Suppressor macrophage treated with lipopolysaccharide for 1 hour (primary cell): ENCODE results near the gene ANKRD12.
"Not testable (repeated sequence)": the region's sequence is repeated elsewhere in the genome, so short reads cannot be mapped to it uniquely, and the experiment has no call there.

Experiments used
- DNase-seq, 3 donors: peaks; one replicate each; pipeline ENCODE4 v3.0.0-alpha.2; 2020 to 2022

The ANKRD12 gene

GRCh38 chr18:9147440-9148202, 11.0 kb downstream of the ANKRD12 start:
- DNase-seq, result peak; percentile 57 to 81 (median 72)

GRCh38 chr18:9148203-9148552, 11.6 kb downstream of the ANKRD12 start:
- no peak for DNase-seq

- no peak for DNase-seq
These were observed 13.5 kb downstream of the ANKRD12 start for GRCh38 chr18:9150121-9150520.

- no peak for DNase-seq
These were observed 16.7 kb downstream of the ANKRD12 start for GRCh38 chr18:9153256-9153655.

GRCh38 chr18:9156604-9157249, 20.1 kb downstream of the ANKRD12 start:
- peak in 2 of 3 donors; percentile 52 to 53 for DNase-seq

- DNase-seq, result no peak
These were observed 21.2 kb downstream of the ANKRD12 start for GRCh38 chr18:9157806-9158205.

GRCh38 chr18:9160014-9160413, 23.4 kb downstream of the ANKRD12 start:
- no peak for DNase-seq

GRCh38 chr18:9162663-9163062, 26.1 kb downstream of the ANKRD12 start:
- DNase-seq, result not testable (repeated sequence)

- not testable (repeated sequence) for DNase-seq
These were observed 27.6 kb downstream of the ANKRD12 start for GRCh38 chr18:9164149-9164548.

- DNase-seq, result not testable (repeated sequence)
These were observed 29.3 kb downstream of the ANKRD12 start for GRCh38 chr18:9165883-9166282.

GRCh38 chr18:9169515-9169914, 32.9 kb downstream of the ANKRD12 start:
- DNase-seq, result not testable (repeated sequence)

GRCh38 chr18:9171919-9172318, 35.3 kb downstream of the ANKRD12 start:
- not testable (repeated sequence) for DNase-seq

GRCh38 chr18:9172506-9173127, 36.0 kb downstream of the ANKRD12 start:
- DNase-seq, result no peak

- DNase-seq, result no peak
These were observed 37.2 kb downstream of the ANKRD12 start for GRCh38 chr18:9173770-9174233.

- peak; percentile 69 to 74 (median 72) for DNase-seq
These were observed 37.7 kb downstream of the ANKRD12 start for GRCh38 chr18:9174302-9174701.

GRCh38 chr18:9175115-9175514, 38.5 kb downstream of the ANKRD12 start:
- DNase-seq, result no peak

GRCh38 chr18:9177031-9177430, 40.5 kb downstream of the ANKRD12 start:
- no peak for DNase-seq

- DNase-seq, result peak in 1 of 3 donors; percentile 30
These were observed 40.9 kb downstream of the ANKRD12 start for GRCh38 chr18:9177466-9177865.

GRCh38 chr18:9178557-9178956, 42.0 kb downstream of the ANKRD12 start:
- no peak for DNase-seq

GRCh38 chr18:9181275-9181674, 44.7 kb downstream of the ANKRD12 start:
- no peak for DNase-seq

GRCh38 chr18:9182852-9183399, 46.3 kb downstream of the ANKRD12 start:
- no peak for DNase-seq

GRCh38 chr18:9184998-9185613, 48.5 kb downstream of the ANKRD12 start:
- DNase-seq, result peak in 2 of 3 donors; percentile 33 to 38
